ENCODE results near the gene B3GNT3.

Gene B3GNT3

DNA sequence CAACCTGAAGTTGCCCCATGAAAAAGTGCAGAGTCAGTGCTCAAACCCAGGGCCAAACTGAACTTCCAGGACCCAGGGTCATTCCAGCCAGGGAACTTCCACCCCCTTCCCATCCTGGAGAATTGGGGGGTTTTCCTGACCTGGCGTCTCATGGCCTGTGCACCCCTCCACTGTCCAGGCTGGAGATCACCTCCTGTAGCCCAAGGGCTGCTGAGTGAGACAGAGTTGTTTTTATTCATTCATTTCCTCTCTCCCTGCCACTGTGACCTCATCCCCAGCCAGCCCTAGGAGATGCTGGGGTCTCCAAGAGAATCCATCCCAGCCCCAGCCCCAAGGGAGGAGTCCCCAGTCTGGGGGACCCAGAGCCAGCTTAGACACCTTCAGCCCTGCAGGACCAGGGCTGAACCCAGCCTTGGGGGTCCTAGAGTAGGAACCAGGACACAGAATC, 39.5 kb upstream of the B3GNT3 start:
- Histone ChIP-seq H3K27ac (ENCODE audit: low read length) (no peak overlapping the region), H3K4me1 (ENCODE audit: control insufficient read depth in 1 of 2, insufficient read depth in 2 of 2, low read length in 2 of 2) (peaks cover 0 to 8% of the 10 kb centered on the region in 2 donors), H3K27me3 (ENCODE audit: low read depth, low read length) (no peaks in the 10 kb centered on the region)

DNA sequence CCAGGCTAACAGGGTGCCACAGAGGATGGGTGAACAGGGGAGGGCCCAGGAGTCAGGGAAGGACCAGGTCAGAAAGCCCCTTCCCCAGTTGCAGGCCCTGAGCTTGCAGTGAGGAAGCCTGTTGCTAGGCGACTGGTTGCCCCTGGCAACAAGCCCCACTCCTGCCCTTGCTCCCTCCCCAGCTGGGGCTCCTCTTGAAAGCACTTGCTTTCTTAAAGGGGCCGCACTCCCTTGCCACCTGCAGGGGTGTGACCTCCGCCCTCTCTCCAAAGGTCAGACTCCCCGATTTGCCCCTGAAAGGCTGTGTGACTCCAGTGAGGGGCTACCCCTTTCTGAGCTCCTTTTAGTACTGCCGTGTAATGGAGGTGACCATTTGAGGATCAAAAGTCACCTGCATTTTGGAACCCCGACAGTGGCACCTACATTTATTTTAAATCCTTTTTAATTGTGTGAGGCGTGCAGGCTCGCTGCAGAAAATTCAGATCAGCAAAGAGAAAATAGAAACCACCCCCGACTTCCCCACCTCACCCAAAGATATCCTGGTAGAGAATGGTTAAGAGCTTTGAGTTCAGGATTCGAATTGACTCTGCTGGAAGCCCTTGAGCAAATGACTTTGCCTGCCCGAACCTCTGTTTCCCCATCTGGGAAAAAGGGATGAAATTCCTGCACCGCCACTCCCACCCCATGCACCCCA, 38.8 kb upstream of the B3GNT3 start:
- no peak overlapping the region for H3K27ac ChIP-seq (ENCODE audit: low read length)
- no peak overlapping the region for H3K4me3 ChIP-seq (ENCODE audit: low read depth in 1 of 2, low read length in 2 of 2)

More for the DNA sequence above, 39.5 kb upstream of the B3GNT3 start:
- no peak overlapping the region for H3K4me3 ChIP-seq (ENCODE audit: low read depth in 1 of 2, low read length in 2 of 2)
- H3K9me3 ChIP-seq (ENCODE audit: control insufficient read depth in 1 of 2, low read length in 2 of 2), result no peaks in the 10 kb centered on the region
- H3K36me3 ChIP-seq (ENCODE audit: control insufficient read depth in 1 of 2, insufficient read depth in 2 of 2, low read length in 2 of 2), result no peaks in the 10 kb centered on the region

GRCh38 chr19:17757125-17757524, 37.8 kb upstream of the B3GNT3 start:
- Histone ChIP-seq H3K4me1 (ENCODE audit: control insufficient read depth in 1 of 2, insufficient read depth in 2 of 2, low read length in 2 of 2) (peaks cover 0 to 8% of the 10 kb centered on the region in 2 donors), H3K36me3 (ENCODE audit: control insufficient read depth in 1 of 2, insufficient read depth in 2 of 2, low read length in 2 of 2) (no peaks in the 10 kb centered on the region), H3K9me3 (ENCODE audit: control insufficient read depth in 1 of 2, low read length in 2 of 2) (no peaks in the 10 kb centered on the region), H3K4me3 (ENCODE audit: low read depth in 1 of 2, low read length in 2 of 2) (no peak overlapping the region), H3K27me3 (ENCODE audit: low read depth, low read length) (no peaks in the 10 kb centered on the region), H3K27ac (ENCODE audit: low read length) (no peak overlapping the region)

More for the DNA sequence above, 38.8 kb upstream of the B3GNT3 start:
- Histone ChIP-seq H3K4me1 (ENCODE audit: control insufficient read depth in 1 of 2, insufficient read depth in 2 of 2, low read length in 2 of 2) (peaks cover 0 to 8% of the 10 kb centered on the region in 2 donors), H3K27me3 (ENCODE audit: low read depth, low read length) (no peaks in the 10 kb centered on the region), H3K36me3 (ENCODE audit: control insufficient read depth in 1 of 2, insufficient read depth in 2 of 2, low read length in 2 of 2) (no peaks in the 10 kb centered on the region), H3K9me3 (ENCODE audit: control insufficient read depth in 1 of 2, low read length in 2 of 2) (no peaks in the 10 kb centered on the region)

GRCh38 chr19:17758515-17758914, 36.4 kb upstream of the B3GNT3 start:
- Histone ChIP-seq H3K4me1 (ENCODE audit: control insufficient read depth in 1 of 2, insufficient read depth in 2 of 2, low read length in 2 of 2) (peaks cover 0 to 8% of the 10 kb centered on the region in 2 donors), H3K36me3 (ENCODE audit: control insufficient read depth in 1 of 2, insufficient read depth in 2 of 2, low read length in 2 of 2) (no peaks in the 10 kb centered on the region), H3K27ac (ENCODE audit: low read length) (no peak overlapping the region), H3K27me3 (ENCODE audit: low read depth, low read length) (no peaks in the 10 kb centered on the region), H3K4me3 (ENCODE audit: low read depth in 1 of 2, low read length in 2 of 2) (no peak overlapping the region), H3K9me3 (ENCODE audit: control insufficient read depth in 1 of 2, low read length in 2 of 2) (no peaks in the 10 kb centered on the region)

GRCh38 chr19:17761148-17761547, 33.8 kb upstream of the B3GNT3 start:
- H3K4me3 ChIP-seq (ENCODE audit: low read depth in 1 of 2, low read length in 2 of 2), result no peak overlapping the region
- peaks cover 0 to 6% of the 10 kb centered on the region in 2 donors for H3K4me1 ChIP-seq (ENCODE audit: control insufficient read depth in 1 of 2, insufficient read depth in 2 of 2, low read length in 2 of 2)
- no peaks in the 10 kb centered on the region for H3K27me3 ChIP-seq (ENCODE audit: low read depth, low read length)
- H3K27ac ChIP-seq (ENCODE audit: low read length), result no peak overlapping the region
- H3K9me3 ChIP-seq (ENCODE audit: control insufficient read depth in 1 of 2, low read length in 2 of 2), result no peaks in the 10 kb centered on the region
- no peaks in the 10 kb centered on the region for H3K36me3 ChIP-seq (ENCODE audit: control insufficient read depth in 1 of 2, insufficient read depth in 2 of 2, low read length in 2 of 2)

DNA sequence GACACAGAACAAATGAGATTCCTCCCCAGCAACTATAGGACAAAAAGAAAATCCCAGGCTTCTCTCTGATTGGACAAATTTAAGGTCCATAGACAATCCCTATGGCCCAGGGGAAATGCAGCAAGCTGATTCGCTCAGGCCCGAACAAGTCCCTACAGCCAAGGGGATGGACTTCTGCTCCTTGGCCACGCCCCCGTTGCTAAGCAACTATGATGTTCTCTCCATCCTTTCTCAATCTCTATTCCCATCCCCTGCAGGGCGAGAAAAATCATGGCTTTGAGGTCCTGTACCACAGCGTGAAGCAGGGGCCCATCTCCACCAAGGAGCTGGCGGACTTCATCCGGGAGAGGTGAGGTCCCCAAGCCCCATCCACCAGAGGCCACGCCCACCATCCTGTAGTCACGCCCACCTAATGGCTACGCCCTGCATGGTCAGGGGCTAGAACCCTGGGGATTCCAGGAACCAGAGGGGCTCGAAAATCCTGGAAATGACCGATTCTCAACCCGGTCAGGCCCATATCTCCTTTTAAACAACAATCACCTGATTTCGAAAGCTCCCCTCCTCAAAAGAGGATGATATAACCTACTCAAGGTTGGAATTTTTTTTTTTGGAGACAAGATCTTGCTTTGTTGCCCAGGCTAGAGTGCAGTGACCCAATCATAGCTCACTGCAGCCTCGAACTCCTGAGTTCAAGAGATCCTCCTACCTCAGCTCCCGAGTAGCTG, 32.3 kb upstream of the B3GNT3 start:
- Histone ChIP-seq H3K27ac (ENCODE audit: low read length) (no peak overlapping the region), H3K36me3 (ENCODE audit: control insufficient read depth in 1 of 2, insufficient read depth in 2 of 2, low read length in 2 of 2) (no peaks in the 10 kb centered on the region), H3K27me3 (ENCODE audit: low read depth, low read length) (no peaks in the 10 kb centered on the region)

DNA sequence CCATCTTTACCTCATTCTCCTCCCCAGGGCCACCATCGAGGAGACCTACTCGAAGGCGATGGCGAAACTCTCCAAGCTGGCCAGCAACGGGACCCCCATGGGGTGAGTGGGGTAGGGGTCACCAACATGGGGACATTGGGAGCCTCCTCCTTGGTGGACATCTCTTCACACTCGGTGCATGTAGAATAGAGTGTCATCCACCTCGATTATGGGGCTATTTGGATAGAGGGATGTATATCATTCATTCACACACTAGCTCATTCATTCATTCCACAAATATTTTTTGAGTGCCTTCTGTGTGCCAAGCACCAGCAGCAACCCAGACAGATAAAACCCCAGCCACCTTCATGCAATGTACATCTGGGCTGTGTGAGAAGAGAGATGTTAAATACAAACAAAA, 30.6 kb upstream of the B3GNT3 start:
- no peaks in the 10 kb centered on the region for H3K36me3 ChIP-seq (ENCODE audit: control insufficient read depth in 1 of 2, insufficient read depth in 2 of 2, low read length in 2 of 2)
- H3K9me3 ChIP-seq (ENCODE audit: control insufficient read depth in 1 of 2, low read length in 2 of 2), result no peaks in the 10 kb centered on the region
- H3K27ac ChIP-seq (ENCODE audit: low read length), result no peak overlapping the region
- peaks cover 0 to 8% of the 10 kb centered on the region in 2 donors for H3K4me1 ChIP-seq (ENCODE audit: control insufficient read depth in 1 of 2, insufficient read depth in 2 of 2, low read length in 2 of 2)
- no peaks in the 10 kb centered on the region for H3K27me3 ChIP-seq (ENCODE audit: low read depth, low read length)
- H3K4me3 ChIP-seq (ENCODE audit: low read depth in 1 of 2, low read length in 2 of 2), result no peak overlapping the region

More for the DNA sequence above, 32.3 kb upstream of the B3GNT3 start:
- Histone ChIP-seq H3K9me3 (ENCODE audit: control insufficient read depth in 1 of 2, low read length in 2 of 2) (no peaks in the 10 kb centered on the region), H3K4me3 (ENCODE audit: low read depth in 1 of 2, low read length in 2 of 2) (no peak overlapping the region), H3K4me1 (ENCODE audit: control insufficient read depth in 1 of 2, insufficient read depth in 2 of 2, low read length in 2 of 2) (peaks cover 0 to 8% of the 10 kb centered on the region in 2 donors)

DNA sequence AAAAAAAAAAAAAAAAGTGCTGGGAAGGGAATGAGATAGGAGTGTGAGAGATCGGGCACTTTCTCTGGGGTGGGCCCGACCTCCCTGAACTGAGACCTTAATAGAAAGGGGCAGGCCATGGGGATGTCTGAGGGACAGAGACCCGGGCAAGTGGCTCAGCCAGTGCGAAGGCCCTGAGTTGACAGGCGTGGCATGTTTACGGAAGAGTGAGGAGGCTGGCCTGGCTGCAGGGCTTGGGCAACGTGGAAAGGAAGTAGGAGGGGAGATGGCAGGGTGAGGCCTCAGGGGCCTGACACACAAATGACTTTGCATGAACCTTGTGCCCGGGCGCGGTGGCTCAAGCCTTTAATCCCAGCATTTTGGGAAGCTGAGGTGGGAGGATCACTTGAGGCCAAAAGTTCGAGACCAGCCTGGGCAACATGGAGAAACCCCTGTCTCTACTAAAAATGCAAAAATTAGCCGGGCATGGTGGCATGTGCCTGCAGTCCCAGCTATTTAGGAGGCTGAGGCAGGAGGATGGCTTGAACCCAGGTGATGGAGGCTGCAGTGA, 29.8 kb upstream of the B3GNT3 start:
- Histone ChIP-seq H3K27me3 (ENCODE audit: low read depth, low read length) (no peaks in the 10 kb centered on the region), H3K36me3 (ENCODE audit: control insufficient read depth in 1 of 2, insufficient read depth in 2 of 2, low read length in 2 of 2) (no peaks in the 10 kb centered on the region), H3K4me3 (ENCODE audit: low read depth in 1 of 2, low read length in 2 of 2) (no peak overlapping the region), H3K4me1 (ENCODE audit: control insufficient read depth in 1 of 2, insufficient read depth in 2 of 2, low read length in 2 of 2) (peaks cover 0 to 8% of the 10 kb centered on the region in 2 donors), H3K9me3 (ENCODE audit: control insufficient read depth in 1 of 2, low read length in 2 of 2) (no peaks in the 10 kb centered on the region), H3K27ac (ENCODE audit: low read length) (no peak overlapping the region)

- H3K4me1 ChIP-seq (ENCODE audit: control insufficient read depth in 1 of 2, insufficient read depth in 2 of 2, low read length in 2 of 2), result peaks cover 0 to 8% of the 10 kb centered on the region in 2 donors
- no peaks in the 10 kb centered on the region for H3K9me3 ChIP-seq (ENCODE audit: control insufficient read depth in 1 of 2, low read length in 2 of 2)
- no peaks in the 10 kb centered on the region for H3K36me3 ChIP-seq (ENCODE audit: control insufficient read depth in 1 of 2, insufficient read depth in 2 of 2, low read length in 2 of 2)
- H3K27me3 ChIP-seq (ENCODE audit: low read depth, low read length), result no peaks in the 10 kb centered on the region
- H3K4me3 ChIP-seq (ENCODE audit: low read depth in 1 of 2, low read length in 2 of 2), result peak overlapping the region; percentile 9 to 42
- no peak overlapping the region for H3K27ac ChIP-seq (ENCODE audit: low read length)
Measured at GRCh38 chr19:17766543-17767131, 28.3 kb upstream of the B3GNT3 start.

- Histone ChIP-seq H3K36me3 (ENCODE audit: control insufficient read depth in 1 of 2, insufficient read depth in 2 of 2, low read length in 2 of 2) (no peaks in the 10 kb centered on the region), H3K9me3 (ENCODE audit: control insufficient read depth in 1 of 2, low read length in 2 of 2) (no peaks in the 10 kb centered on the region), H3K27ac (ENCODE audit: low read length) (no peak overlapping the region), H3K4me1 (ENCODE audit: control insufficient read depth in 1 of 2, insufficient read depth in 2 of 2, low read length in 2 of 2) (peaks cover 0 to 8% of the 10 kb centered on the region in 2 donors), H3K4me3 (ENCODE audit: low read depth in 1 of 2, low read length in 2 of 2) (no peak overlapping the region), H3K27me3 (ENCODE audit: low read depth, low read length) (no peaks in the 10 kb centered on the region)
Measured at GRCh38 chr19:17767559-17767958, 27.4 kb upstream of the B3GNT3 start.

GRCh38 chr19:17770613-17771012, 24.3 kb upstream of the B3GNT3 start:
- Histone ChIP-seq H3K27me3 (ENCODE audit: low read depth, low read length) (no peaks in the 10 kb centered on the region), H3K27ac (ENCODE audit: low read length) (no peak overlapping the region), H3K36me3 (ENCODE audit: control insufficient read depth in 1 of 2, insufficient read depth in 2 of 2, low read length in 2 of 2) (no peaks in the 10 kb centered on the region), H3K4me1 (ENCODE audit: control insufficient read depth in 1 of 2, insufficient read depth in 2 of 2, low read length in 2 of 2) (peaks cover 0 to 8% of the 10 kb centered on the region in 2 donors), H3K9me3 (ENCODE audit: control insufficient read depth in 1 of 2, low read length in 2 of 2) (no peaks in the 10 kb centered on the region), H3K4me3 (ENCODE audit: low read depth in 1 of 2, low read length in 2 of 2) (no peak overlapping the region)
